Liver (tissue), 9 donors: ENCODE data around the gene PIN4. TPM values are rescaled to one million over a fixed set of nuclear protein-coding genes. Genes with fewer than 3 reads are reported as not detected.

Experiments used
- DNase-seq: peaks from one replicate; pipeline ENCODE4 v3.0.0-alpha.2; 2017; ENCODE audit warnings: low spot score
- H3K27ac ChIP-seq, 2 donors: one replicate each; pipeline ENCODE4 v1.7.0; 2013; ENCODE audit warnings: inconsistent platforms in 2 of 2, low read length in 2 of 2, control low read depth in 1 of 2, low read depth in 1 of 2, mild to moderate bottlenecking in 1 of 2
- H3K27me3 ChIP-seq, 4 donors: one replicate each; pipeline versions ENCODE4 v1.6.1 to v1.7.0; 2013; ENCODE audit warnings: low read length in 3 of 4, inconsistent platforms in 1 of 4, mild to moderate bottlenecking in 1 of 4, moderate library complexity in 1 of 4; ENCODE audit not compliant: control insufficient read depth in 4 of 4, insufficient read depth in 4 of 4
- H3K36me3 ChIP-seq, 4 donors: one replicate each; pipeline versions ENCODE4 v1.6.1 to v1.7.0; 2013; ENCODE audit warnings: low read length in 3 of 4, mild to moderate bottlenecking in 3 of 4, low read depth in 1 of 4, moderate library complexity in 1 of 4; ENCODE audit not compliant: control insufficient read depth in 4 of 4, insufficient read depth in 3 of 4
- H3K4me1 ChIP-seq, 4 donors: one replicate each; pipeline versions ENCODE4 v1.6.1 to v1.7.0; 2013; ENCODE audit warnings: low read length in 3 of 4, mild to moderate bottlenecking in 3 of 4, moderate library complexity in 1 of 4; ENCODE audit not compliant: control insufficient read depth in 4 of 4, insufficient read depth in 4 of 4
- H3K4me3 ChIP-seq, 3 donors: one replicate each; pipeline versions ENCODE4 v1.6.1 to v1.7.0; 2013; ENCODE audit warnings: low read length in 3 of 3, control low read depth in 1 of 3, low read depth in 1 of 3, mild to moderate bottlenecking in 1 of 3
- H3K9ac ChIP-seq, 2 donors: one replicate each; pipeline ENCODE4 v1.7.0; 2013; ENCODE audit warnings: low read length in 2 of 2, mild to moderate bottlenecking in 2 of 2, moderate library complexity in 2 of 2, control low read depth in 1 of 2, low read depth in 1 of 2
- H3K9me3 ChIP-seq, 4 donors: one replicate each; pipeline versions ENCODE4 v1.6.1 to v1.7.0; 2013; ENCODE audit warnings: low read length in 3 of 4; ENCODE audit not compliant: control insufficient read depth in 4 of 4
- CTCF ChIP-seq: fragments of 150-350 bp; IDR thresholded peaks from 2 replicates; pipeline ENCODE4 v1.5.1; 2017; ENCODE audit warnings: improper control_type of control experiment, low read depth, low read length; ENCODE audit not compliant: missing input control
- EGR1 ChIP-seq, 2 donors: IDR thresholded peaks; 2 replicates each; pipeline ENCODE4 v1.6.1; 2016 to 2018; ENCODE audit warnings: antibody characterized with exemption in 2 of 2, low read depth in 2 of 2
- FOXA1 ChIP-seq: IDR thresholded peaks from 2 replicates; pipeline ENCODE4 v1.6.1; 2016; ENCODE audit warnings: antibody characterized with exemption
- FOXA2 ChIP-seq: IDR thresholded peaks from 2 replicates; pipeline ENCODE4 v1.6.1; 2016; ENCODE audit warnings: antibody characterized with exemption
- GABPA ChIP-seq, 2 donors: IDR thresholded peaks in 1 of 2; conservative IDR thresholded peaks in 1 of 2; 2 replicates each; pipeline ENCODE4 v1.6.1; 2016; ENCODE audit warnings: antibody characterized with exemption in 2 of 2, mild to moderate bottlenecking in 1 of 2, moderate library complexity in 1 of 2
- HNF4A ChIP-seq, 2 donors: conservative IDR thresholded peaks; 2 replicates each; pipeline ENCODE4 v1.6.1; 2016; ENCODE audit warnings: antibody characterized with exemption in 2 of 2, mild to moderate bottlenecking in 2 of 2
- HNF4G ChIP-seq: IDR thresholded peaks from 2 replicates; pipeline ENCODE4 v1.6.1; 2016; ENCODE audit warnings: antibody characterized with exemption
- JUND ChIP-seq, 2 donors: IDR thresholded peaks; 2 replicates each; pipeline ENCODE4 v1.6.1; 2016; ENCODE audit warnings: antibody characterized with exemption in 2 of 2
- MAX ChIP-seq: IDR thresholded peaks from 2 replicates; pipeline ENCODE4 v1.6.1; 2016; ENCODE audit warnings: antibody characterized with exemption
- NR2F2 ChIP-seq: IDR thresholded peaks from 2 replicates; pipeline ENCODE4 v1.6.1; 2016; ENCODE audit warnings: antibody characterized with exemption
- RAD21 ChIP-seq, 2 donors: IDR thresholded peaks; 2 replicates each; pipeline ENCODE4 v1.6.1; 2016; ENCODE audit warnings: antibody characterized with exemption in 2 of 2, mild to moderate bottlenecking in 2 of 2
- REST ChIP-seq: IDR thresholded peaks from 2 replicates; pipeline ENCODE4 v1.6.1; 2016; ENCODE audit warnings: antibody characterized with exemption, mild to moderate bottlenecking
- RXRA ChIP-seq, 2 donors: IDR thresholded peaks; 2 replicates each; pipeline ENCODE4 v1.6.1; 2017 to 2018; ENCODE audit warnings: antibody characterized with exemption in 2 of 2, mild to moderate bottlenecking in 1 of 2
- SP1 ChIP-seq: IDR thresholded peaks from 2 replicates; pipeline ENCODE4 v1.6.1; 2018; ENCODE audit warnings: antibody characterized with exemption, mild to moderate bottlenecking
- TAF1 ChIP-seq: conservative IDR thresholded peaks from 2 replicates; pipeline ENCODE4 v1.6.1; 2016; ENCODE audit warnings: antibody characterized with exemption, mild to moderate bottlenecking
- YY1 ChIP-seq: IDR thresholded peaks from 2 replicates; pipeline ENCODE4 v1.6.1; 2016; ENCODE audit warnings: antibody characterized with exemption, mild to moderate bottlenecking
- ZBTB33 ChIP-seq: IDR thresholded peaks from 2 replicates; pipeline ENCODE4 v1.6.1; 2016; ENCODE audit warnings: antibody characterized with exemption
- WGBS: extraction: QIAGEN DNeasy Blood & Tissue Kit; methylation state at CpG from one replicate; pipeline ENCODE4 v1.1.7; 2013; 5-methylcytosine and 5-hydroxymethylcytosine counted together
- polyA plus RNA-seq, 2 donors: library from polyadenylated mRNA; stranded (reverse) in 1 of 2; unstranded in 1 of 2; fragments of 200-250 nt in 1 of 2; fragments of >200 nt in 1 of 2; fragmentation: Nextera tagmentation in 1 of 2; extraction: Ambion mirVana in 1 of 2; gene quantifications; one replicate each; pipeline versions ENCODE4 v1.2.1 to v1.2.3, GENCODE V29; 2013 to 2015
- total RNA-seq, 2 donors: library from RNA; depleted of rRNA; stranded (reverse); fragments of >200 nt; gene quantifications; one replicate each; pipeline ENCODE4 v1.2.3, GENCODE V29; 2014
- donor health status: healthy.
- donor health status: healthy.
- donor health status: healthy.
- donor health status: healthy.
- donor health status: healthy.

The PIN4 gene
- total and polyA plus RNA-seq, 4 donors, result 7.1 to 26.2 (median 9.3) TPM

GRCh38 chrX:72158773-72159172 is 22.8 kb upstream of the PIN4 start:
- no peak for DNase-seq
- Histone ChIP-seq H3K4me1 (no peaks in the 10 kb centered on the region), H3K4me3 (no peak overlapping the region), H3K9ac (no peak overlapping the region), H3K27me3 (no peaks in the 10 kb centered on the region), H3K9me3 (no peaks in the 10 kb centered on the region), H3K27ac (no peak overlapping the region), H3K36me3 (no peaks in the 10 kb centered on the region)
- WGBS, result 90% methylated on average over 3 of the region's 3 CpGs
- TF ChIP-seq CTCF, result no peak
- no peak for TF ChIP-seq NR2F2
- no peak for TF ChIP-seq ZBTB33
- TF ChIP-seq HNF4A (conservative IDR thresholded peaks at IDR 0.05), result no peak
- no peak for TF ChIP-seq JUND (IDR thresholded peaks at IDR 0.05)
- TF ChIP-seq RAD21 (IDR thresholded peaks at IDR 0.05), result no peak
- TF ChIP-seq EGR1 (IDR thresholded peaks at IDR 0.05; ENCODE audit: low read depth in 2 of 2), result no peak
- TF ChIP-seq FOXA2, result no peak
- TF ChIP-seq REST, result no peak
- TF ChIP-seq TAF1, result no peak
- no peak for TF ChIP-seq HNF4G
- no peak for TF ChIP-seq FOXA1
- no peak for TF ChIP-seq YY1
- TF ChIP-seq RXRA (IDR thresholded peaks at IDR 0.05), result no peak
- no peak for TF ChIP-seq GABPA (IDR thresholded peaks at IDR 0.05 in 1 of 2, conservative IDR thresholded peaks at IDR 0.05 in 1 of 2)
- no peak for TF ChIP-seq SP1
- TF ChIP-seq MAX, result no peak

- H3K4me3 ChIP-seq, result no peak overlapping the region
- no peaks in the 10 kb centered on the region for H3K27me3 ChIP-seq
- no peak overlapping the region for H3K27ac ChIP-seq
- H3K9ac ChIP-seq, result no peak overlapping the region
- 85% methylated on average over 10 of the region's 10 CpGs for WGBS
- H3K36me3 ChIP-seq, result no peaks in the 10 kb centered on the region
- DNase-seq, result no peak
- no peaks in the 10 kb centered on the region for H3K4me1 ChIP-seq
- H3K9me3 ChIP-seq, result no peaks in the 10 kb centered on the region
- TF ChIP-seq ZBTB33, result no peak
- TF ChIP-seq CTCF, result no peak
- no peak for TF ChIP-seq RAD21 (IDR thresholded peaks at IDR 0.05)
- no peak for TF ChIP-seq RXRA (IDR thresholded peaks at IDR 0.05)
- no peak for TF ChIP-seq EGR1 (IDR thresholded peaks at IDR 0.05; ENCODE audit: low read depth in 2 of 2)
- no peak for TF ChIP-seq JUND (IDR thresholded peaks at IDR 0.05)
- TF ChIP-seq YY1, result no peak
- no peak for TF ChIP-seq MAX
- TF ChIP-seq NR2F2, result no peak
Observed at GRCh38 chrX:72159769-72160168, 21.8 kb upstream of the PIN4 start.
